Measurements from ENCODE around the gene DDX5. TPM values are rescaled to one million over a fixed set of nuclear protein-coding genes. Genes with fewer than 3 reads are reported as not detected.

Gene DDX5
- total RNA-seq, 4 donors from 2014 or later: 895 to 1,792 (median 1,570) TPM

GRCh38 chr17:64491034-64491860, 14.8 kb downstream of the DDX5 start:
- 90 to 91% methylated on average over 13 of the region's 13 CpGs for WGBS, 2 donors
- peak in 3 of 6 experiments; percentile 22 to 42 (median 39) for TF ChIP-seq CTCF (IDR thresholded peaks at IDR 0.05)
- TF ChIP-seq POLR2A (IDR thresholded peaks at IDR 0.05): no peak
- no peaks in the 10 kb centered on the region for H3K27me3 ChIP-seq
- intact Hi-C loops (cut with DNase I): loop anchor here (5.0 to 10.0 kb wide), 2 partner anchors 69 to 186 kb away; no protein-coding TSS in a partner anchor
- H3K9me3 ChIP-seq: no peaks in the 10 kb centered on the region
- H3K27ac ChIP-seq: no peak overlapping the region
- H3K4me3 ChIP-seq (replicated peaks in 1 of 3): no peak overlapping the region
- peaks cover 9 to 16% of the 10 kb centered on the region in 2 donors for H3K4me1 ChIP-seq
- peaks cover 26 to 30% of the 10 kb centered on the region in 2 donors for H3K36me3 ChIP-seq
- DNase-seq: peak in 1 of 2 donors; percentile 22

GRCh38 chr17:64488301-64488700, 17.8 kb downstream of the DDX5 start:
- Histone ChIP-seq H3K36me3 (peaks cover 26 to 34% of the 10 kb centered on the region in 2 donors), H3K4me3 (replicated peaks in 1 of 3) (no peak overlapping the region), H3K9me3 (no peaks in the 10 kb centered on the region), H3K27me3 (no peaks in the 10 kb centered on the region), H3K27ac (no peak overlapping the region), H3K4me1 (no peaks in the 10 kb centered on the region)
- intact Hi-C loops (cut with DNase I): no loop called here
- DNase-seq: no peak
- 96 to 97% methylated on average over 2 of the region's 2 CpGs for WGBS, 2 donors
- TF ChIP-seq POLR2A (IDR thresholded peaks at IDR 0.05): no peak
- TF ChIP-seq CTCF (IDR thresholded peaks at IDR 0.05): no peak

GRCh38 chr17:64484380-64484779, 21.7 kb downstream of the DDX5 start:
- H3K9me3 ChIP-seq: no peaks in the 10 kb centered on the region
- H3K27ac ChIP-seq: no peak overlapping the region
- TF ChIP-seq CTCF (IDR thresholded peaks at IDR 0.05) (no peak), POLR2A (IDR thresholded peaks at IDR 0.05) (no peak)
- no peaks in the 10 kb centered on the region for H3K4me1 ChIP-seq
- peaks cover 0 to 12% of the 10 kb centered on the region in 2 donors for H3K36me3 ChIP-seq
- no peaks in the 10 kb centered on the region for H3K27me3 ChIP-seq
- intact Hi-C loops (cut with DNase I): no loop called here
- 92 to 97% methylated on average over 3 of the region's 3 CpGs for WGBS, 2 donors
- H3K4me3 ChIP-seq (replicated peaks in 1 of 3): no peak overlapping the region
- DNase-seq: no peak

- Histone ChIP-seq H3K4me1 (peaks cover 0 to 5% of the 10 kb centered on the region in 2 donors), H3K36me3 (peaks cover 0 to 3% of the 10 kb centered on the region in 2 donors), H3K4me3 (replicated peaks in 1 of 3) (no peak overlapping the region), H3K9me3 (no peaks in the 10 kb centered on the region), H3K27ac (no peak overlapping the region), H3K27me3 (no peaks in the 10 kb centered on the region)
- no peak for TF ChIP-seq POLR2A (IDR thresholded peaks at IDR 0.05)
- TF ChIP-seq CTCF (IDR thresholded peaks at IDR 0.05): no peak
- DNase-seq: no peak
- intact Hi-C loops (cut with DNase I): no loop called here
- 89 to 92% methylated on average over 1 of the region's 1 CpG for WGBS, 2 donors
Measured at GRCh38 chr17:64480951-64481350, 25.1 kb downstream of the DDX5 start.

GRCh38 chr17:64477849-64478248, 28.2 kb downstream of the DDX5 start:
- WGBS, 2 donors: 11 to 12% methylated on average over 1 of the region's 1 CpG
- Histone ChIP-seq H3K27ac (peak overlapping the region in 1 of 3 donors; percentile 34), H3K4me3 (replicated peaks in 1 of 3) (no peak overlapping the region), H3K36me3 (no peaks in the 10 kb centered on the region), H3K9me3 (no peaks in the 10 kb centered on the region), H3K27me3 (no peaks in the 10 kb centered on the region), H3K4me1 (peaks cover 0 to 5% of the 10 kb centered on the region in 2 donors)
- intact Hi-C loops (cut with DNase I): no loop called here
- TF ChIP-seq CTCF (IDR thresholded peaks at IDR 0.05): no peak
- TF ChIP-seq POLR2A (IDR thresholded peaks at IDR 0.05): no peak
- DNase-seq: no peak
